CD4-positive, alpha-beta T cell (primary cell): ENCODE data around the gene TMEM62. TPM values are rescaled to one million over a fixed set of nuclear protein-coding genes. Genes with fewer than 3 reads are reported as not detected.
"Not testable (repeated sequence)": the region's sequence is repeated elsewhere in the genome, so short reads cannot be mapped to it uniquely, and the experiment has no call there.

Experiments
- ATAC-seq: fragments of 200-7000 bp; cut with Tn5 transposase; one replicate; pipeline ENCODE4 v1.10.0; 2022; ENCODE audit warnings: mild to moderate bottlenecking; ENCODE audit not compliant: poor library complexity
- CTCF ChIA-PET: fragments of 350-600 bp; sonication (Branson Sonifier 250); formaldehyde crosslinking; loops from one replicate; lab custom pipeline; 2021; ENCODE audit warnings: antibody characterized with exemption, inconsistent platforms; lab: Charles Lee
- POLR2A ChIA-PET: fragments of 350-600 bp; sonication (Branson Sonifier 250); formaldehyde crosslinking; loops from one replicate; lab custom pipeline; 2021; ENCODE audit warnings: antibody characterized with exemption, inconsistent platforms; lab: Charles Lee
- DNase-seq, 14 experiments: peaks; one replicate each; pipeline ENCODE4 v3.0.0-alpha.2; 2013 to 2020; ENCODE audit warnings: mixed read lengths in 2 of 14
- H3K27ac ChIP-seq, 2 donors: one replicate each; pipeline versions ENCODE4 v1.5.1 to v1.7.0; 2013; ENCODE audit warnings: low read length in 2 of 2, low read depth in 1 of 2, mild to moderate bottlenecking in 1 of 2
- H3K27me3 ChIP-seq, 2 experiments: 1 replicate in 1 of 2; 2 replicates in 1 of 2; pipeline versions ENCODE4 v1.6.1 to v1.7.0; 2013; ENCODE audit warnings: low read length in 2 of 2, control low read depth in 1 of 2, mild to moderate bottlenecking in 1 of 2, moderate library complexity in 1 of 2; ENCODE audit not compliant: insufficient read depth in 2 of 2, control insufficient read depth in 1 of 2
- H3K36me3 ChIP-seq: one replicate; pipeline ENCODE4 v1.6.1; 2013; ENCODE audit warnings: low read length, control low read depth; ENCODE audit not compliant: insufficient read depth
- H3K4me1 ChIP-seq: one replicate; pipeline ENCODE4 v1.6.1; 2013; ENCODE audit warnings: low read length, control low read depth; ENCODE audit not compliant: insufficient read depth
- H3K4me3 ChIP-seq: one replicate; pipeline ENCODE4 v1.5.1; 2013; ENCODE audit warnings: mild to moderate bottlenecking, low read length, moderate library complexity
- H3K9me3 ChIP-seq, 2 experiments: 1 replicate in 1 of 2; 2 replicates in 1 of 2; pipeline versions ENCODE4 v1.6.1 to v1.7.0; 2013; ENCODE audit warnings: low read length in 2 of 2, mild to moderate bottlenecking in 2 of 2, control low read depth in 1 of 2, moderate library complexity in 1 of 2; ENCODE audit not compliant: control insufficient read depth in 1 of 2, insufficient read depth in 1 of 2
- H3K27ac Mint-ChIP-seq: one replicate; pipeline ENCODE4 v1.8.0; 2020; ENCODE audit warnings: mixed read lengths
- H3K27me3 Mint-ChIP-seq: one replicate; pipeline ENCODE4 v1.8.0; 2021; ENCODE audit warnings: mixed read lengths
- H3K36me3 Mint-ChIP-seq: one replicate; pipeline ENCODE4 v1.8.0; 2021; ENCODE audit warnings: low read depth, mixed read lengths
- H3K4me1 Mint-ChIP-seq: one replicate; pipeline ENCODE4 v1.8.0; 2021; ENCODE audit warnings: low read depth, mixed read lengths
- H3K4me3 Mint-ChIP-seq: one replicate; pipeline ENCODE4 v1.8.0; 2020; ENCODE audit warnings: mild to moderate bottlenecking, mixed read lengths
- H3K9me3 Mint-ChIP-seq: one replicate; pipeline ENCODE4 v1.8.0; 2020; ENCODE audit warnings: mixed read lengths
- intact Hi-C, 2 experiments: fragments of 100-400 bp; cut with DNase I in 1 of 2; cut with micrococcal nuclease in 1 of 2; formaldehyde crosslinking; loops; one replicate each; pipeline versions ENCODE4 v1.15.1 to v1.9.0; 2023 to 2025; cut with DNase I, micrococcal nuclease
- total RNA-seq, 174 experiments: library from RNA in 2 of 174; stranded (reverse) in 2 of 174; gene quantifications; one replicate each; pipeline ENCODE4 v1.2.3 and lab custom pipeline; 2021 to 2026
- TF ChIP-seq, protein P1 (sequence below): fragments of 200-600 bp; IDR thresholded peaks from one replicate; pipeline ENCODE4 v1.8.0; 2022; ENCODE audit warnings: antibody characterized with exemption, mild to moderate bottlenecking

TMEM62 gene
- total RNA-seq, 2 experiments from 2014 or later: 17.5 to 22.5 TPM

- intact Hi-C loops: no loop called here
- DNase-seq (no peak), ATAC-seq (no peak)
- Histone ChIP-seq H3K27ac (no peak overlapping the region), H3K4me3 (no peak overlapping the region), H3K36me3 (peaks cover 84% of the 10 kb centered on the region), H3K4me1 (no peaks in the 10 kb centered on the region), H3K9me3 (peaks cover 0 to 3% of the 10 kb centered on the region in 2 experiments), H3K27me3 (no peaks in the 10 kb centered on the region)
- peaks cover 90% of the 10 kb centered on the region for H3K36me3 Mint-ChIP-seq
- POLR2A ChIA-PET: interaction anchor here (1.3 kb wide), 1 partner anchor 9 kb away, joined by 3 read pairs; no protein-coding TSS in a partner anchor
- H3K9me3 Mint-ChIP-seq: peaks cover 5% of the 10 kb centered on the region
- CTCF ChIA-PET: interaction anchor here (0.7 to 1.3 kb wide), 4 partner anchors 9 to 125 kb away, joined by 3 to 4 read pairs (median 3); no protein-coding TSS in a partner anchor
- H3K27ac Mint-ChIP-seq: no peak overlapping the region
- no peaks in the 10 kb centered on the region for H3K27me3 Mint-ChIP-seq
- TF ChIP-seq, protein P1, sequence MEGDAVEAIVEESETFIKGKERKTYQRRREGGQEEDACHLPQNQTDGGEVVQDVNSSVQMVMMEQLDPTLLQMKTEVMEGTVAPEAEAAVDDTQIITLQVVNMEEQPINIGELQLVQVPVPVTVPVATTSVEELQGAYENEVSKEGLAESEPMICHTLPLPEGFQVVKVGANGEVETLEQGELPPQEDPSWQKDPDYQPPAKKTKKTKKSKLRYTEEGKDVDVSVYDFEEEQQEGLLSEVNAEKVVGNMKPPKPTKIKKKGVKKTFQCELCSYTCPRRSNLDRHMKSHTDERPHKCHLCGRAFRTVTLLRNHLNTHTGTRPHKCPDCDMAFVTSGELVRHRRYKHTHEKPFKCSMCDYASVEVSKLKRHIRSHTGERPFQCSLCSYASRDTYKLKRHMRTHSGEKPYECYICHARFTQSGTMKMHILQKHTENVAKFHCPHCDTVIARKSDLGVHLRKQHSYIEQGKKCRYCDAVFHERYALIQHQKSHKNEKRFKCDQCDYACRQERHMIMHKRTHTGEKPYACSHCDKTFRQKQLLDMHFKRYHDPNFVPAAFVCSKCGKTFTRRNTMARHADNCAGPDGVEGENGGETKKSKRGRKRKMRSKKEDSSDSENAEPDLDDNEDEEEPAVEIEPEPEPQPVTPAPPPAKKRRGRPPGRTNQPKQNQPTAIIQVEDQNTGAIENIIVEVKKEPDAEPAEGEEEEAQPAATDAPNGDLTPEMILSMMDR: no peak
- H3K4me1 Mint-ChIP-seq: peaks cover 26% of the 10 kb centered on the region
- no peak overlapping the region for H3K4me3 Mint-ChIP-seq
Observed at GRCh38 chr15:43193710-43194109, 60.3 kb downstream of the TMEM62 start.

- CTCF ChIA-PET: interaction anchor here (1.1 to 1.4 kb wide), 2 partner anchors 31 to 90 kb away, joined by 3 to 4 read pairs; no protein-coding TSS in a partner anchor
- intact Hi-C loops: no loop called here
- TF ChIP-seq, protein P1: no peak
- Mint-ChIP-seq H3K27ac (no peak overlapping the region), H3K9me3 (peaks cover 5% of the 10 kb centered on the region), H3K36me3 (peaks cover 86% of the 10 kb centered on the region), H3K4me1 (peaks cover 17% of the 10 kb centered on the region), H3K4me3 (no peak overlapping the region), H3K27me3 (no peaks in the 10 kb centered on the region)
- no peaks in the 10 kb centered on the region for H3K4me1 ChIP-seq
- H3K27me3 ChIP-seq: no peaks in the 10 kb centered on the region
- ATAC-seq: no peak
- H3K9me3 ChIP-seq: peaks cover 0 to 7% of the 10 kb centered on the region in 2 experiments
- no peak for DNase-seq
- peaks cover 75% of the 10 kb centered on the region for H3K36me3 ChIP-seq
- H3K4me3 ChIP-seq: no peak overlapping the region
- no peak overlapping the region for H3K27ac ChIP-seq
- POLR2A ChIA-PET: interaction anchor here (1.3 kb wide), 1 partner anchor 10 kb away, joined by 3 read pairs; no protein-coding TSS in a partner anchor
Observed at GRCh38 chr15:43194795-43195194, 61.4 kb downstream of the TMEM62 start.

DNA sequence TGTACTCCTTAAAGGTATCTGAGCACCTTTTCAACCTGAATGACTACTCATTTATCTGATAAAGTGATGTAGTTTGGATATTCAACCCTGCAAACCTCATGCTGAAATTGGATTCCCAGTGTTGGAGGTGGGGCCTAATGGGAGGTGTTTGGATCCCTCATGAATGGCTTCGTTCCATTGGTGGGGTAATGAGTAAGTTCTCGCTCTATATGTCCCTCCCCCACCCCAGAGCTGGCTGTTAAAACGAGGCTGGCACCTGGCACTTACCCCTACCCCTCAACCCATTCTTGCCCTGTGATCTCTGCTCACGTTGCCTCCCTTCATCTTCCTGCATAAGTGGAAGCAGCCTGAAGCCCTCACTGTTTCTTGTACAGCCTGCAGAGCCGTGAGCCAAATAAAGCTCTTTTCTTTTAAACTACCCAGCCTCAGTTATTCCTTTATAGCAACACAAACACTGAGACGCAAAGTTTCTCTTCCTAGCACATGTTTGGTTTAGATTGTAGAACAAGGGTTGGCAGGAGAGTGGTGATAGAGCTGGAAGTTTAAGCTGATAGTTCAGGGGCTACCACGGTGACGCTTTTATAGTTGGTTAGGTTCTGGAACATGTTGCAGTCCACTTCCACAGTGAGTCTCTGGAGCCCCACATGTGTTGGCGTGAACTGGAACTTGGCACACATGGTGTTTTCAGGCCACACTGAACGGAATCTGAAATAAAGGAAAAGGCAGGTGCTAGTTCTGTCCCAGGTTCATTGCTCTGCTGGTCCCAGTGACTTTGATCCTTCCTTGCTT lies 63.6 kb downstream of the TMEM62 start:
- CTCF ChIA-PET: no interaction called here
- H3K4me1 ChIP-seq: no peaks in the 10 kb centered on the region
- peaks cover 5% of the 10 kb centered on the region for H3K9me3 Mint-ChIP-seq
- H3K27me3 ChIP-seq: no peaks in the 10 kb centered on the region
- H3K27ac ChIP-seq: no peak overlapping the region
- peaks cover 53% of the 10 kb centered on the region for H3K36me3 ChIP-seq
- H3K9me3 ChIP-seq: peaks cover 0 to 7% of the 10 kb centered on the region in 2 experiments
- POLR2A ChIA-PET: no interaction called here
- H3K27me3 Mint-ChIP-seq: no peaks in the 10 kb centered on the region
- intact Hi-C loops: no loop called here
- no peak overlapping the region for H3K4me3 Mint-ChIP-seq
- DNase-seq (no peak), ATAC-seq (no peak)
- H3K36me3 Mint-ChIP-seq: peaks cover 66% of the 10 kb centered on the region
- H3K4me1 Mint-ChIP-seq: peaks cover 5% of the 10 kb centered on the region
- H3K4me3 ChIP-seq: no peak overlapping the region
- TF ChIP-seq, protein P1: no peak
- no peak overlapping the region for H3K27ac Mint-ChIP-seq

DNA sequence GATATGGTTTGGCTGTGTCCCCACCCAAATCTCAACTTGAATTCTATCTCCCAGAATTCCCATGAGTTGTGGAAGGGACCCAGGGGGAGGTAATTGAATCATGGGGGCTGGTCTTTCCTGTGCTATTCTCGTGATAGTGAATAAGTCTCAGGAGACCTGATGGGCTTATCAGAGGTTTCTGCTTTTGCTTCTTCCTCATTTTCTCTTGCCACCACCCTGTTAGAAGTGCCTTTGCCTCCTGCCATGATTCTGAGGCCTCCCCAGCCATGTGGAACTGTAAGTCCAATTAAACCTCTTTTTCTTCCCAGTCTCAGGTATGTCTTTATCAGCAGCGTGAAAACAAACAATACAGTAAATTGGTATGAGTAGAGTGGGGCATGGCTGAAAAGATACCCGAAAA lies 64.4 kb downstream of the TMEM62 start:
- CTCF ChIA-PET, H3K4me3 Mint-ChIP-seq, H3K27me3 Mint-ChIP-seq, H3K27ac Mint-ChIP-seq, H3K27me3 ChIP-seq, ATAC-seq, DNase-seq, H3K9me3 ChIP-seq, H3K27ac ChIP-seq, intact Hi-C loops, H3K4me1 Mint-ChIP-seq, H3K4me3 ChIP-seq, H3K4me1 ChIP-seq, POLR2A ChIA-PET, H3K9me3 Mint-ChIP-seq: not testable (repeated sequence)
- peaks cover 45% of the 10 kb centered on the region for H3K36me3 ChIP-seq
- peaks cover 58% of the 10 kb centered on the region for H3K36me3 Mint-ChIP-seq

DNA sequence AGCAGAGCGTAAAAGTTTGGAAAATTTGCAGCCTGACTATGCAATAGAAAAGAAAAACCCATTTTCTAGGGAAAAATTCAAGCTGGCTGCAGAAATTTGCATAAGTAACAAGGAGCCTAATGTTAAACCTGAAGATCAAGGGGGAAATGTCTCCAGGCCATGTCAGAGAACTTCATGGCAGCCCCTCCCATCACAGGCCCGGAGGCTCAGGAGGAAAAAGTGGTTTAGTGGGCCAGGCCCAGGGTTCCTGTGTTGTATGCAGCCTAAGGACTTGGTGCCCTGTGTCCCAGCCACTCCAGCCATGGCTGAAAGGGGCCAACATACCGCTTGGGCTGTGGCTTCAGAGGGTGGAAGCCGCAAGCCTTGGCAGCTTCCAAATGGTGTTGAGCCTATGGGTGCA lies 65.2 kb downstream of the TMEM62 start:
- H3K27ac Mint-ChIP-seq, H3K4me3 ChIP-seq, DNase-seq, H3K9me3 Mint-ChIP-seq, H3K27ac ChIP-seq, POLR2A ChIA-PET, ATAC-seq, H3K4me1 Mint-ChIP-seq, CTCF ChIA-PET, intact Hi-C loops, H3K27me3 ChIP-seq, H3K9me3 ChIP-seq, H3K4me3 Mint-ChIP-seq, H3K27me3 Mint-ChIP-seq, H3K4me1 ChIP-seq: not testable (repeated sequence)
- peaks cover 50% of the 10 kb centered on the region for H3K36me3 Mint-ChIP-seq
- H3K36me3 ChIP-seq: peaks cover 38% of the 10 kb centered on the region
